GM18873 (cell line): ENCODE results near the gene HRH3.
A peak's percentile ranks its signal among the peaks of the same experiment; 100 is the strongest.

Source experiments
- ATAC-seq: cut with Tn5 transposase; IDR thresholded peaks from one replicate; pipeline ENCODE4 v1.9.1; 2021; ENCODE audit warnings: mild to moderate bottlenecking, moderate library complexity, moderate number of reproducible peaks; ENCODE audit not compliant: unreplicated experiment, low FRiP score

HRH3 gene

GRCh38 chr20:62245911-62246280 lies 25.8 kb upstream of the HRH3 start:
- no peak for ATAC-seq

GRCh38 chr20:62244644-62245108 lies 24.6 kb upstream of the HRH3 start:
- no peak for ATAC-seq

- ATAC-seq = no peak
These were observed 23.9 kb upstream of the HRH3 start for GRCh38 chr20:62243906-62244515.

GRCh38 chr20:62243106-62243505 lies 23.0 kb upstream of the HRH3 start:
- ATAC-seq = no peak

- no peak for ATAC-seq
These were observed 22.1 kb upstream of the HRH3 start for GRCh38 chr20:62242176-62242575.

GRCh38 chr20:62241506-62241905 lies 21.4 kb upstream of the HRH3 start:
- no peak for ATAC-seq

GRCh38 chr20:62240020-62240685 lies 20.1 kb upstream of the HRH3 start:
- no peak for ATAC-seq

GRCh38 chr20:62239278-62239879 lies 19.3 kb upstream of the HRH3 start:
- ATAC-seq = no peak

- no peak for ATAC-seq
These were observed 18.6 kb upstream of the HRH3 start for GRCh38 chr20:62238569-62239277.

GRCh38 chr20:62237801-62238568 lies 17.9 kb upstream of the HRH3 start, which contains the start of gene OSBPL2:
TSS of gene OSBPL2 (plus strand) at chr20:62238521. CDS start at chr20:62256185, 17,664 bp downstream.
- ATAC-seq = peak; percentile 96

GRCh38 chr20:62237514-62237800 lies 17.4 kb upstream of the HRH3 start:
- ATAC-seq = no peak

GRCh38 chr20:62236766-62237513 lies 16.9 kb upstream of the HRH3 start:
- ATAC-seq = no peak

GRCh38 chr20:62236200-62236599 lies 16.1 kb upstream of the HRH3 start:
- no peak for ATAC-seq

- no peak for ATAC-seq
These were observed 15.7 kb upstream of the HRH3 start for GRCh38 chr20:62235777-62236157.

GRCh38 chr20:62235001-62235776 lies 15.1 kb upstream of the HRH3 start:
- no peak for ATAC-seq

- no peak for ATAC-seq
These were observed 14.3 kb upstream of the HRH3 start for GRCh38 chr20:62234339-62234738.

- no peak for ATAC-seq
These were observed 13.6 kb upstream of the HRH3 start for GRCh38 chr20:62233684-62234083.

GRCh38 chr20:62232770-62233645 lies 12.9 kb upstream of the HRH3 start:
- no peak for ATAC-seq
